ENCODE data around the gene SLC12A1.

The SLC12A1 gene

GRCh38 chr15:48205981-48206380 is at the start of gene SLC12A1:
SLC12A1 (plus strand) TSS chr15:48206302; CDS start chr15:48207720, 1,418 bp downstream.
- no peak for DNase-seq

DNA sequence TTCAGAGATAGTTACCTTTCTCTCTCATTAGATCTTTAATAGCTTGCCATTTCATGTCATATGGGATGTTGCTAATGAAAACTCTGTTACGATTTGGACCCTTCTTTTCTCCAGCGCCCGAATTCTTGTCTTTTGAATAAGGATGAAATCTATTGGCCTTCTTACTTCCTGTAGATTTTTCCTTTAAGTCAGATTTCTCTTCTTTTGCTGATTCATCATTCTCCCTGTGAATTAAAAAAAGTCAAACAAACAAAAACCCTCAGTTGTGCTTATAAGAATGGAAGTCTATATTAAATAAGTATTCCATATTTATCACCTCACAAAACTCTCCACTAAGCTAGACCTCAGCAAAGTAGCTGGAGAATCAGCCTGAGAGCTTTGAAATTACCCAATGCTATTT is 37.5 kb upstream of the SLC12A1 start:
- no peak for DNase-seq

GRCh38 chr15:48170981-48171380 is 35.1 kb upstream of the SLC12A1 start:
- peak; percentile 81 for DNase-seq

DNA sequence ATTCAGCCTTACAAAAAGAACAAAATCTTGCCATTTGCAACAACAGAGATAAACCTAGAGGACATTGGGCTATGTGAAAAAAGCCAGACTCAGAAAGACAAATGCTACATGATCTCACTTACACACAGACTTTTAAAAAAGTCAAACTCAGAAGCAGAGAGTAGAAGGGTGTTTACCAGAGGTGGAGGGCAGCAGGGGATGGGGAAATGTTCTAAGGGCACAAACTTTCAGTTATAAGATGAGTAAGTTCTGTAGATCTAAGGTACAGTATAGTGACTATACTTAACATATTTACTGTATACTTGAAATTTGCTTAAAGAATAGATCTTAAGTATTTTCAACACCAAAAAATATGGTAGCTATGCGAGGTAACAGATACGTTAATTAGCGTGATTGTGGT is 31.0 kb upstream of the SLC12A1 start:
- DNase-seq = no peak

DNA sequence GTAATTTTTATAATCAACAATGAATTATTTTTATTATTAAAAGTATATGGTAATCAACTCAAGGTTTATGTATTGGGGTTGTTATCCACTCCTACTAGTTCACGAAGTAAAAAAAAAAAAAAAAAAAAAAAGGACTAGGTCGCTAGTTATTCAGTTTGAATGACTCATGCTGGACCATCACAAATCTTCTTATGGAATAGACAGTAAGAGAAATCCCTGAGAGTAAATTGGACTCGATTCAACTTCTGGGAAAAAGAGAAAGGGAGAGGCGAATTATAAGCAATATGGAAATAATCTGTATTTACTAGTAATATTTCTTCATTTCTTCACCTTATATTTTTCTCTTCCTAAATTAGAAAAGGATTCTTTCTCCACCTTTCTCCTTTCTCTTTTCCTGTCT is 30.0 kb upstream of the SLC12A1 start:
- DNase-seq = peak; percentile 28

GRCh38 chr15:48176957-48177356 is 29.1 kb upstream of the SLC12A1 start:
- DNase-seq = no peak

DNA sequence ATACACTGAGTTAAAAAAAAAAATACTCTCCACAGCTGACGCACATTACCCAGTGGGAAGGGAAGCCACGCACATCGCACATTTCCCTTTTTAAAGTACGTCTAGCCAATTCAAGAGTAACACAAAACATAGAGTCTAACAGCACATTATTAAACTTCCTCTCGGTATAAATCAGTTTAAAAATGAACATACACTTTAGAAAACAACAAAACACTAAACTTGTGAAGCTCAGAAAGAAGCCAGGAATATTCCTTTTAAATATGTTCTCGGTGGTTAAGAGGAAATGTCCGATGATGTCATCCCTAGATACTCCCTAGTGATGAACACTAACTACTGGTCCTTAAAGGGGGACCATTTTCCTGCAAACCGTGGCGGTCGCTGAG is 28.7 kb upstream of the SLC12A1 start:
- DNase-seq = peak; percentile 86

- DNase-seq = peak; percentile 96
Observed at GRCh38 chr15:48177766-48178647, 28.1 kb upstream of the SLC12A1 start, which contains the start of gene MYEF2. MYEF2 (minus strand) TSS chr15:48178295; CDS start chr15:48178237, 58 bp downstream.

DNA sequence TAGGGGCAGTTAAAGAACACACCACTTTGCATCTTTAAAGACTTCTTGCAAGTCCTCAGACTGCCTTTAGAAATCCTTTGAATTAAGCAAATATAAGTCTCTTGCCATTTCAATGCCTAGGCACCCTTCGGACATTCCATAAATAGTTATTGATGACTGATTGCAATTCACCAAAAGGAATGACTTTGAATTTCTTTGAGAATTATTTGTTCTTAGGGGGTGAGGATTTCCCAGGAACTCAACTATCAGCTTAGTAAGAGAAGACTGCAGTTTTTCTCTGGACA is 27.5 kb upstream of the SLC12A1 start:
- no peak for DNase-seq

- DNase-seq = no peak
Observed at GRCh38 chr15:48182749-48183148, 23.4 kb upstream of the SLC12A1 start.

DNA sequence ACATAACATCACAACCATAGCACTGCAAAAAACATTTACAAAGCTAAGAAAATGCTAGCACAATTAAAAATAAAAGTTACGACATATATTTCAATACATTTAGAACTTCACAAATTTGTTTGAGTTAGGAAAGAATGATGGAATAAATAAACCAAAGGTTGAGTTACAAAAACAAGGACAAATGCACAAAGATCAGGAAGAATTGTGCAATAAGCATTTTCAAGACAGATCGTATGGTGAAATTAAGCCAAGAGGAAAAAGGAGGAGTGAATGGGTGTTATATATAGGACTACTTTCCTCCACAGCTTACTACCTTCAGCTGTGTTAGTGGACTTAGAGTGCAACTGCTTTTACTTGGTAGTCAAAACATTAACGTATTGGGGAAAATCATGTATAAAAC is 20.6 kb upstream of the SLC12A1 start:
- DNase-seq = no peak

GRCh38 chr15:48186271-48186670 is 19.8 kb upstream of the SLC12A1 start:
- no peak for DNase-seq

GRCh38 chr15:48190932-48191573 is 15.0 kb upstream of the SLC12A1 start:
- DNase-seq = peak; percentile 72

DNA sequence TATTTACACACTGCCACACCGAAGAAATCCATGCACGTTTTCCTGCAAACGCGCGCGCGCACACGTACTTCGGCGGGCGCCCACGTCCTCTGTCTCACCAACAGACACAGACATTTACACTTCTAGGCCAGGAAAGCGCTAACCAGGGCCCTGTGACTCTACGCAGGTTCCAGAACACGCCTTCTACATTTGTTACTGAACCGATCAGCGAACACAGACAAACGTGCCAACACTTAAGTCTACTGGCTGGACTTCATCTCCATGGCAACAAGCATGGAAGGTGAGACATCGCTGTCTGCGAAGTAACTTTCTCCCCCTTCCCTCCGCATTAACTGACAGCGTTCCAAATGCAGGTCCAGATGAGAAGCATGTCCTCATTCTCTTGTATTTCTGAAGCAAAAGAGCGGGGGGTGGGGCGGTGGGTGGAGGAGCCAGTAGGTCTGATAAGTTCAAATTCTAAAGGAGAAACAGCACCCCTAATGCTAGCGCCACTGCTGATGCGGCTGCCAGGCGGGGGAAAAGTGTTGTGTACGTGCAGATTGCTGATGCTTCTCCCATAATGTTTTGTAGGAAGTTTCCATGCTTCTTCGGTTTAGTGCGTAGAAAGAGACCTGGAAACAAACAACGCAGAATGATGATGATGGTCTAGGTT is 14.4 kb upstream of the SLC12A1 start, which contains the start of gene CTXN2:
Gene CTXN2 (plus strand): TSS at position 92 of the 652 bp plus-strand sequence. CDS start 9,636 bp downstream, outside the sequence.
- DNase-seq = peak; percentile 90

DNA sequence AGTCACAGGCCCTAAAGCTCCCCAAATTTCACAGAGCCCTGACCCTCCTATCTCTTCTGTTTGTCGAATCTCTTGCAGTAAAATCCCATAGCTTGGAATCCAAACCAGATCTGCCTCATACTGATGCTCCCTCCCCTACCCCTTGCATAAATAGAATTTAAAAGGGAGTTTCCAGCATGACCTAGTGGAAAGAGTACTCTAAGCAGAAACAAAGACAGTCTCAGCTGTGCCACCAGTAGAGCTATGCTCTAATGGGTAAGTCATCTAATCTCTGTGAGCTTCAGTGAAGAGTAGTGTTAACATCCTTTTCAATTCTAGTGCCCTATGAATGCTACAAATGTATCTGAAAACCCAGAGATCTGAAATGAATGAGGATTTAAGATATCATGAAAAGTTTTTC is 4.0 kb upstream of the SLC12A1 start:
- no peak for DNase-seq

DNA sequence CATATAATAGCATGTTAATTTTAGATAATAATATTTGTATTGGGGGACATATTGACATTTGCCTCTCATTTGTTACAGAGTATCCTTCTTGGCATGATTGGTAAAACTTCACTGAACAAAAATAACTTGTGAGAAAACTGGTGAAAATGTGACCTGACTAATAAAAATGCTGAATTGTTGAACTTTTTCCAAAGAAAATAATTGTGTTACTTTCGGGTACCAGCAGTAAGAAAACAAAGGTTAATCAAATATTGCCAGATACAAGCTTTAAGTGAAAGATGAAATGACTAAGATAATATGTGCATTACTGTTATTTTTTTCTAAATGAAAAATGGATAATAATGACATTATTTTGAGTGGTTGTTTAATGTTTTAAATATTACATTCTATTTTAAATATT is 15.2 kb downstream of the SLC12A1 start:
- DNase-seq = no peak

- peak; percentile 54 for DNase-seq
Observed at GRCh38 chr15:48221885-48222284, 15.8 kb downstream of the SLC12A1 start.

- peak; percentile 23 for DNase-seq
Observed at GRCh38 chr15:48222627-48223026, 16.5 kb downstream of the SLC12A1 start.

DNA sequence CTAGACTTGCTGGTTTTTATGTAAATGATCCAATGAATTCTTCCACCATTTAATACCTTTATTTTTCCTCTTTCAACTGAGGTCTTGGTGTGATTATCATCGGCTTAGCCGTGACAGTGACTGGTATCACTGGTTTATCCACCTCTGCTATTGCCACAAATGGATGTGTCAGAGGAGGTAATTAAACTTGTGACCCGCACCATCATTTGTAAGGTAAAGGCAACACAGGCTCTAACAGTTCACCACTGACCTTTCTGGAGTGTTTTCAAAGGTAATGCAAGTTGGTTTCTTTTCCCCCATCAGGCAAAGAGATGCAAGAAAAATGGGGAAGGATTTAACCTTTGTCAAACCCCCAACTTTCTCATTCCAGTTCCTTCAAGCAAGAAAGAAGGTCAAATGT is 19.7 kb downstream of the SLC12A1 start:
- DNase-seq = peak; percentile 53

- no peak for DNase-seq
Observed at GRCh38 chr15:48230498-48230897, 24.4 kb downstream of the SLC12A1 start.

- DNase-seq = no peak
Observed at GRCh38 chr15:48233246-48233645, 27.1 kb downstream of the SLC12A1 start.

DNA sequence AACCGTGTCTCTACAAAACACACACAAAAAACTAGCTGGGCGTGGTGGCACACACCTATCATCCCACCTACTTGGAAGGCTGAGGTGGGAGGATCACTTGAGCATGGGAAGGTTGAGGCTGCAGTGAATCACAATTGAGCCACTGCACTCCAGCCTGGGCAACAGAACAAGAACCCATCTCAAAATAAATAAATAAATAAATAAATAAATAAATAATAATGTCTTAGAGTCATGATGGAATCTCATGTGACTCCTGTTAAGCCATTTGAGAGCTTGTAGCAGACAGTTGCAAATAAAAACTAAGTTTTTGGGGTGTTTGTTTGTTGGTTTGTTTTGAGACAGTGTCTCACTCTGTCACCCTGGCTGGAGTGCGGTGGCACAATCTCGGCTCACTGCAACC is 33.2 kb downstream of the SLC12A1 start:
- DNase-seq = no peak

DNA sequence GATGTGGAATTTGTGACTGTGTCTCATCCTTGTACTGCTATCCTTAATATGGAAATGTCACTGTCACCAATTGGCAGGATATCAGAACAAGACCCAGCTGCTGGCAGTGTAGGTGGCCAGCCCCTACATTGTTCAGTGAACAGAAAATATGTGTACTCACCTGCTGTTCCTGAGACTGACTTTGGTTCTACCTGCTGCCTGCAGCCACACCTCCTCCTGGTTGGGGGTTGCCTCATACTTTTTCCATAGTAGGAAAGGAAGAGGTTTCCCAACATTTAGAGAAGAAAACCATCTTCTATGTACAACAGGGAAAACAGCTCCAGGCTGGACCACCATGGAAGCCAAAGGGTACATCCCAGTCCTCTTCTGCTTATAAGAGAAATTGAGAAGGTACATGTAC is 35.9 kb downstream of the SLC12A1 start:
- DNase-seq = peak; percentile 90

GRCh38 chr15:48242535-48242934 is 36.4 kb downstream of the SLC12A1 start:
- peak; percentile 43 for DNase-seq
